ENCODE measurements around the gene ROBO1. TPM values are rescaled to one million over a fixed set of nuclear protein-coding genes. Genes with fewer than 3 reads are reported as not detected.

The ROBO1 gene
- total RNA-seq, 1 donor from 2014 or later: 182 TPM

GRCh38 chr3:79651536-79652065 lies 116.2 kb downstream of the ROBO1 start:
- Mint-ChIP-seq H3K27ac (no peak overlapping the region), H3K36me3 (no peaks in the 10 kb centered on the region), H3K27me3 (no peaks in the 10 kb centered on the region), H3K4me1 (ENCODE audit: unreplicated experiment) (no peaks in the 10 kb centered on the region), H3K9me3 (no peaks in the 10 kb centered on the region), H3K4me3 (no peak overlapping the region)
- no peak for DNase-seq (ENCODE audit: extremely low spot score, unreplicated experiment)
- TF ChIP-seq CTCF (conservative IDR thresholded peaks at IDR 0.05): no peak

- Mint-ChIP-seq H3K9me3 (no peaks in the 10 kb centered on the region), H3K4me1 (ENCODE audit: unreplicated experiment) (no peaks in the 10 kb centered on the region), H3K27me3 (no peaks in the 10 kb centered on the region), H3K36me3 (no peaks in the 10 kb centered on the region), H3K27ac (no peak overlapping the region), H3K4me3 (no peak overlapping the region)
- no peak for DNase-seq (ENCODE audit: extremely low spot score, unreplicated experiment)
- TF ChIP-seq CTCF (conservative IDR thresholded peaks at IDR 0.05): no peak
Observed at GRCh38 chr3:79639855-79640254, 127.9 kb downstream of the ROBO1 start.

GRCh38 chr3:79636372-79636771 lies 131.4 kb downstream of the ROBO1 start:
- no peak for TF ChIP-seq CTCF (conservative IDR thresholded peaks at IDR 0.05)
- Mint-ChIP-seq H3K4me1 (ENCODE audit: unreplicated experiment) (no peaks in the 10 kb centered on the region), H3K4me3 (no peak overlapping the region), H3K27ac (no peak overlapping the region), H3K9me3 (no peaks in the 10 kb centered on the region), H3K27me3 (no peaks in the 10 kb centered on the region), H3K36me3 (no peaks in the 10 kb centered on the region)
- no peak for DNase-seq (ENCODE audit: extremely low spot score, unreplicated experiment)

GRCh38 chr3:79632842-79633241 lies 135.0 kb downstream of the ROBO1 start:
- H3K36me3 Mint-ChIP-seq: no peaks in the 10 kb centered on the region
- H3K4me3 Mint-ChIP-seq: no peak overlapping the region
- no peak for TF ChIP-seq CTCF (conservative IDR thresholded peaks at IDR 0.05)
- H3K27ac Mint-ChIP-seq: no peak overlapping the region
- DNase-seq (ENCODE audit: extremely low spot score, unreplicated experiment): no peak
- no peaks in the 10 kb centered on the region for H3K9me3 Mint-ChIP-seq
- H3K4me1 Mint-ChIP-seq (ENCODE audit: unreplicated experiment): no peaks in the 10 kb centered on the region
- no peaks in the 10 kb centered on the region for H3K27me3 Mint-ChIP-seq

GRCh38 chr3:79618883-79619282 lies 148.9 kb downstream of the ROBO1 start:
- Mint-ChIP-seq H3K36me3 (peaks cover 19% of the 10 kb centered on the region), H3K27ac (no peak overlapping the region), H3K27me3 (no peaks in the 10 kb centered on the region), H3K4me3 (no peak overlapping the region), H3K4me1 (ENCODE audit: unreplicated experiment) (no peaks in the 10 kb centered on the region), H3K9me3 (peaks cover 33% of the 10 kb centered on the region)
- no peak for TF ChIP-seq CTCF (conservative IDR thresholded peaks at IDR 0.05)
- no peak for DNase-seq (ENCODE audit: extremely low spot score, unreplicated experiment)

- Mint-ChIP-seq H3K4me1 (ENCODE audit: unreplicated experiment) (peaks cover 8% of the 10 kb centered on the region), H3K9me3 (peaks cover 13% of the 10 kb centered on the region), H3K36me3 (no peaks in the 10 kb centered on the region), H3K4me3 (no peak overlapping the region), H3K27me3 (no peaks in the 10 kb centered on the region), H3K27ac (no peak overlapping the region)
- DNase-seq (ENCODE audit: extremely low spot score, unreplicated experiment): no peak
- no peak for TF ChIP-seq CTCF (conservative IDR thresholded peaks at IDR 0.05)
Observed at GRCh38 chr3:79606414-79606813, 161.4 kb downstream of the ROBO1 start.
